HG02870 (cell line): ENCODE results near the gene KATNAL1.

Experiments used
- ATAC-seq: cut with Tn5 transposase; IDR thresholded peaks from one replicate; pipeline ENCODE4 v1.9.1; 2021; ENCODE audit warnings: mild to moderate bottlenecking, moderate library complexity; ENCODE audit not compliant: unreplicated experiment

The KATNAL1 gene

GRCh38 chr13:30333616-30334015 is 26.3 kb upstream of the KATNAL1 start:
- no peak for ATAC-seq

GRCh38 chr13:30332456-30333143 is 25.2 kb upstream of the KATNAL1 start:
- peak; percentile 60 for ATAC-seq

- ATAC-seq: no peak
These were observed 24.0 kb upstream of the KATNAL1 start for GRCh38 chr13:30331331-30331771.

- ATAC-seq: no peak
These were observed 21.7 kb upstream of the KATNAL1 start for GRCh38 chr13:30329009-30329585.

- no peak for ATAC-seq
These were observed 18.3 kb upstream of the KATNAL1 start for GRCh38 chr13:30325668-30326067.

DNA sequence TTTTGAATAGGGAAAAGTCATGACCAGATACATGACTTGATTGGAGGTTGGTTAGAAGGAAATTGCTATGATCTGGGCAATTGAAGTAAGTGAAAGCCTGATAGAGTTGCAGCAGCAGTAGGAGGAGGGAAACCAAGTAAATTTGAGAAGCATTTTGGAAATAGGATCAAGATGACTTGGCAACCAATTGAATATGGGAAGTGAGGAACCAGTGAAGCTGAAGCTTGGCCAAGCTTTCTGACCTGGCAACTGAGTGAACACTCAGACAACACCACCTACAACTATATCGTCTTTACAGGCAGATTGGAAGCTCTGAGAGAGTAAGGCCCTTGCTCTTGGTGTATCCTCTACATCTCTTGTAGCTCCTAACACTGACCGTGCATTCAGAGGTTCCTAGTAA is 16.2 kb upstream of the KATNAL1 start:
- no peak for ATAC-seq

DNA sequence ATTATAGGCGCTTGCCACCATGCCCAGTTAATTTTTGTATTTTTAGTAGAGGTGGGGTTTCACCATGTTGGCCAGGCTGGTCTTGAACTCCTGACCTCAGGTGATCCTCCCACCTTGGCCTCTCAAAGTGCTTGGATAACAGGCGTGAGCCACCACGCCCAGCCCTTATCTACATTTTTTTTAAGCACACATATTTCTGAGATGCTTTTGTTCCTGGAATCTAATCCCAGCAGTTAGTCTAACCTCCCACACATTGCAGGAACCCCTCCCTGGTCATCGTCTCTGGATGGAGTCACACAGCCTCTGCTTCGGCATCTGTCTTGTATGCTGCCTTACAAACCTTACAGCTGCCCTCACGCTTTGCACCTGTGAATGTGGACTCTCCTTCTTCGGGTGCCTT is 15.1 kb upstream of the KATNAL1 start:
- no peak for ATAC-seq

GRCh38 chr13:30321256-30321655 is 13.9 kb upstream of the KATNAL1 start:
- no peak for ATAC-seq

DNA sequence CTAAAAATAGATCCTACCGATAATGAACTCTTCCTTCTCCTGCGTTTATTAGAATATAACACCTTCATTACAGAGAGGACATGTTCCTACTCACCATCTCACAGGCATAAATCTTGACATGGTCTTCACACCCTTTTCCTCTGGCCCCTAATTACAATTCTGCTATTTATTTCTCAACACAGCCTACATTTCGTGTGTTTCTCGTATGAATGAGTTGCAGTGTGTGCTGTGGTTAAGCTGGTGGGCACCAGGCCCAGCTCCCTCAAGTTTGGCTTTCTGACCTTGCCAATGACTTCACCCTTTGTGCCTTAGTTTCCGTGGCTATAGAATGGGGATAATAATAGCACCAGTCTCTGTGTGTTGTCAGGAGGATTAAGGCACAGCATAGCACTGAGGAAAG is 12.3 kb upstream of the KATNAL1 start:
- ATAC-seq: no peak

DNA sequence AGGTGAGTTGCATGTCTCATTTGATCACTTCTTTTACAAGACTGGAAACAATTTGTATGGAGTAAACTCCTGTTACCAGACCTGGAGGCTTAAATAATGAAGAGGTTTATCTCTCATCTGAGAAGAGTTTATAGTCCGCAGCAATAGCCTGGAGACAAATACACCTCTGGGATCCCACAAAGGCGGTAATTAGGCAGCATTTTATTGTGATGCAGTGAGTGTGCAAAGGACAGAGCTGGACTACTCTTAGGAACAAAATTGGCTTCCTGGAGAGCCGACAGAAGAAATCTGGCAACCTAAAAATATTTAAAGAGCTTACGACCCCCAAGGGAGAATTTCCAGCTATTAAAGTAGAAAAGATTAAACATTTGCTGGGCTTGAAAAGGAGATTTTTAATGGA is 11.8 kb upstream of the KATNAL1 start:
- ATAC-seq: no peak

DNA sequence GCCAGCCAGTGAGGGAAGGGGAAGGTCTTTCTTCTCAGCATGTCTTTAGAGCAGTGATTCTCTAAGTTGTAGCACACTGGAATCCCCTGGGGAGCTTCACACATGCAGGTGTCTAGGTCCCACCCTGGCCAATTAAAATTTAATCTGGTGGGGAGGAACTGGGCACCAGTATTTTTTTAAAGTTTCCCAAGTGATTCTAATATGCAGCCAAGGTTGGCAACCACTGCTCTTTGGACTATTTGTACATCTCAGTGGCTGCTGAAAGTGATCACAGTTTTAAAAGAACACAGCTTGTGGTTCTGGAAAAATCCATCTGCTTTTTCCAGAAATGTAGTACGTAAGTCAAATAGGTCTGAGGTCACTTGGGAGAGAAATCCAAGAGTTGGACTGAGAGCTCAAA is 10.7 kb upstream of the KATNAL1 start:
- no peak for ATAC-seq

GRCh38 chr13:30314562-30314961 is 7.2 kb upstream of the KATNAL1 start:
- ATAC-seq: no peak

- no peak for ATAC-seq
These were observed 6.7 kb upstream of the KATNAL1 start for GRCh38 chr13:30314069-30314468.

DNA sequence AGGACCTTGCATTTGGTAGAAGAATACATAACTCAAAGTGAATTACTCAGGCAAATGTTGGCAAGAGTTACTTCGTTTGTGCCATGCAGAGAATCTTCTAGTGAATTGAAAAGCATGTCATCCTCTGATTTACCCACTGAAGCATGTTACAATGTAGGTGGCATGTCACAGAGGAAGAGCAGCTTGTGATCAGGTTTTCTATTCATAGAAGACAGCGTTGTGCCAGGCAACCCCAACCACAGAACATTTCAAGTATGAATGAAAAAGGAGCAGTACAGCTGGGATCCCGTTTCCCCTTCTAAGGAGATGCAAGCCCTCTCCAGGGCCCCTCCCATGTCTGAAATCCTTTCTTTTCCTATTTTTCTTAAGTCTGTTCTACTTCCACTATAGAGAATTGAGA is 6.0 kb upstream of the KATNAL1 start:
- no peak for ATAC-seq

DNA sequence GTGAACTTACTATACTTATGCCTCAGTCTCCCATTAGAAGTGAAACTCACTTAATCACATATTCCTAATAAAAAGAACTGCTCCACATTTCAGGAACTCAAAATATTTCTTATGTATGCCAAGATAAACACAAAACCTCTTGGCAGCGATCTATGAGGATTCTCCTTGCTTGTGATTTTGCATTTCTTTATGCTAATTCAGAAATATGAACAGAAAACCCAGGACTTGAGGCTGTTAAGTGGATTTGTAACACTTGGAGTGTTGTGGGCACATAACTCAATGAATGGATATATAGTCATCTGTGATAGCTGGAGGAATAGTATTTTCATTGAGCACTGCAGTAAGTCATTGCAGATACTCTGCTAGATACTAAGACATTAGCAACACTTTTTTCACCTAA is 5.6 kb upstream of the KATNAL1 start:
- ATAC-seq: no peak

GRCh38 chr13:30308548-30308947 is 1.2 kb upstream of the KATNAL1 start:
- no peak for ATAC-seq

- ATAC-seq: no peak
These were observed 580 bp upstream of the KATNAL1 start for GRCh38 chr13:30307971-30308290.

- ATAC-seq: peak; percentile 89
These were observed 573 bp downstream of the KATNAL1 start for GRCh38 chr13:30306762-30307193.

GRCh38 chr13:30305456-30305970 is 1.8 kb downstream of the KATNAL1 start:
- no peak for ATAC-seq

DNA sequence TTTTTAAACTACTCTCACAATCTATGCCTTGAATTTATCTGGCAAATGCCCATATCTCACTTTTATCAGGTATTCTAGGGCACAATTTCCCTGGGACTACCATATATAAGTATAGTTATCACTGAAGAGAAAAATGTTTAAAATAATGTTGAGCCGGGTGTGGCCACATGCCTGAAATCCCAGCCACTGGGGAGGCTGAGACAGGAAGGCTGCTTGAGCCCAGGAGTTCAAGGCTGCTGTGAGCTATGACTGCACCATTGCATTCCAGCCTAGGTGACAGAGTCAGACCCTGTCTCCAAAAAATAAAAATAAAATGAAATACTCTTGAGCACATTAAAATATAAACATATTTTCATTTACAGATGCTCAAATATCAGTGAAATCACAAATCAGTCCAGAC is 4.1 kb downstream of the KATNAL1 start:
- no peak for ATAC-seq

DNA sequence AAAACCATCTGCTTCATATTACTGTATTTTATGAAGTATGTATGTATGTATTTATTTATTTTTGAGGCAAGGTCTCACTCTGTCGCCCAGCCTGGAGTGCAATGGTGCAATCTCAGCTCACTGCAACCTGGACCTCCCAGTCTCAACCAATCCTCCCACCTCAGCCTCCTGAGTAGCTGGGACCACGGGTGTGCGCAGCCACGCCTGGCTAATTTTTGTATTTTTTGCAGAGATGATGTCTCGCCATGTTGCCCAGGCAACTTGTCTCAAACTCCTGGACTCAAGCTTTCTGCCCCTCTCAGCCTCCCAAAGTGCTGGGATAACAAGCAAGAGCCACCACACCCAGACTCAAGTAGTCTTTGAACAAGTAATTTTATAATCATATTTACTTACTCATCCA is 5.5 kb downstream of the KATNAL1 start:
- ATAC-seq: no peak

GRCh38 chr13:30300596-30300995 is 6.8 kb downstream of the KATNAL1 start:
- no peak for ATAC-seq

- no peak for ATAC-seq
These were observed 7.6 kb downstream of the KATNAL1 start for GRCh38 chr13:30299786-30300185.
